ENCODE measurements around the gene CPS1.

Gene CPS1

GRCh38 chr2:210562502-210563080 lies 6.2 kb downstream of the CPS1 start:
- Histone ChIP-seq H3K27me3 (ENCODE audit: control insufficient read depth, insufficient read depth, low read length) (no peaks in the 10 kb centered on the region), H3K9ac (ENCODE audit: low read length) (no peak overlapping the region), H3K4me3 (ENCODE audit: low read depth, low read length) (no peak overlapping the region), H3K4me1 (ENCODE audit: control insufficient read depth, insufficient read depth, low read length) (peaks cover 4% of the 10 kb centered on the region; the same call in 1 of the 2 replicates), H3K9me3 (ENCODE audit: control insufficient read depth, insufficient read depth, low read depth, low read length) (no peaks in the 10 kb centered on the region), H3K36me3 (ENCODE audit: control insufficient read depth, insufficient read depth, low read length) (no peaks in the 10 kb centered on the region), H3K27ac (ENCODE audit: low read depth, low read length) (no peak overlapping the region)

- Histone ChIP-seq H3K27me3 (ENCODE audit: control insufficient read depth, insufficient read depth, low read length) (no peaks in the 10 kb centered on the region), H3K4me1 (ENCODE audit: control insufficient read depth, insufficient read depth, low read length) (peaks cover 7% of the 10 kb centered on the region; the same call in 1 of the 2 replicates)
Measured at GRCh38 chr2:210567279-210567678, 10.9 kb downstream of the CPS1 start.

DNA sequence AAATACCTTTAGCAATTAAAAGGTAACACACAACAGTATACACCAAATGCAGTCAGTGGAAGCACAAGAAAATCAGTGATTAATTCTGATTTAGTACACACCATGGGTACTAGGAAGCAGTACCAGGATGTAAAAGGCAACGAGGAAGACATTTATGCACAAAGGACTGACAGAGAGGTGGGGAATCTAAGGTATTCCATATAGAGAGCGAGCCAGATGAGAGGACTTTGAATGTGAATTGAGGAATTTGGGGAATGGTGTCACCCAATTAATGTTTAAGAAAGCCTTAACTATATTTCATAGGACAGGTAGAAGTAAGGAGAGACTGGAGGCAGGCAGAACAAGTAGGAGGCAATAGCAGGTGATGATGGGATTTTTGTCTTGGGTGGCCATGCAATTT lies 11.7 kb downstream of the CPS1 start:
- Histone ChIP-seq H3K9ac (ENCODE audit: low read length) (no peak overlapping the region), H3K4me1 (ENCODE audit: control insufficient read depth, insufficient read depth, low read length) (peaks cover 7% of the 10 kb centered on the region; the same call in 1 of the 2 replicates), H3K27me3 (ENCODE audit: control insufficient read depth, insufficient read depth, low read length) (no peaks in the 10 kb centered on the region), H3K36me3 (ENCODE audit: control insufficient read depth, insufficient read depth, low read length) (no peaks in the 10 kb centered on the region), H3K9me3 (ENCODE audit: control insufficient read depth, insufficient read depth, low read depth, low read length) (no peaks in the 10 kb centered on the region), H3K4me3 (ENCODE audit: low read depth, low read length) (no peak overlapping the region), H3K27ac (ENCODE audit: low read depth, low read length) (no peak overlapping the region)

More at GRCh38 chr2:210567279-210567678, 10.9 kb downstream of the CPS1 start:
- no peak overlapping the region for H3K4me3 ChIP-seq (ENCODE audit: low read depth, low read length)
- H3K9ac ChIP-seq (ENCODE audit: low read length) = no peak overlapping the region
- H3K27ac ChIP-seq (ENCODE audit: low read depth, low read length) = no peak overlapping the region
- H3K9me3 ChIP-seq (ENCODE audit: control insufficient read depth, insufficient read depth, low read depth, low read length) = no peaks in the 10 kb centered on the region
- H3K36me3 ChIP-seq (ENCODE audit: control insufficient read depth, insufficient read depth, low read length) = no peaks in the 10 kb centered on the region

GRCh38 chr2:210577263-210578071 lies 21.1 kb downstream of the CPS1 start:
- Histone ChIP-seq H3K9me3 (ENCODE audit: control insufficient read depth, insufficient read depth, low read depth, low read length) (no peaks in the 10 kb centered on the region), H3K4me3 (ENCODE audit: low read depth, low read length) (no peak overlapping the region), H3K4me1 (ENCODE audit: control insufficient read depth, insufficient read depth, low read length) (peaks cover 3% of the 10 kb centered on the region), H3K27ac (ENCODE audit: low read depth, low read length) (no peak overlapping the region), H3K27me3 (ENCODE audit: control insufficient read depth, insufficient read depth, low read length) (no peaks in the 10 kb centered on the region), H3K36me3 (ENCODE audit: control insufficient read depth, insufficient read depth, low read length) (no peaks in the 10 kb centered on the region), H3K9ac (ENCODE audit: low read length) (no peak overlapping the region)

DNA sequence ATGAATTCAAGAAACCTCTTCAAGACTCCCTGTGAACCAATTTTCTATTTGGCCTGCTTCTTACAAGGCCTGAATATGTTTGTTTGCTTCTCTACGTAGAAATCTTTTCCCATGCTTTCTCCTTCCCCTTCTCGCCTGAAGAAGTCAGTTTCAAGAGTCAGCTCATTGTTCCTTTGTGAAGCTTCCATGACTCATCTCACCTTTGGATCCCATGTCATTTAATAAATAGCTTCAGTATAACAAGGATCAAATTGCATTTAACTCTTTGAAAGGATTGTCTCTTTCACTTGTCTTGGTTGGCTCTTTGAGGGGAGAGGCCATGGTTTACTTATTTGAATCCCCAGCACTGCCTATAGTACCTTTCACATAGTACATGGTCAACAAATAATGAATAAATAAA lies 28.4 kb downstream of the CPS1 start:
- Histone ChIP-seq H3K27me3 (ENCODE audit: control insufficient read depth, insufficient read depth, low read length) (no peaks in the 10 kb centered on the region), H3K4me3 (ENCODE audit: low read depth, low read length) (no peak overlapping the region), H3K36me3 (ENCODE audit: control insufficient read depth, insufficient read depth, low read length) (no peaks in the 10 kb centered on the region), H3K9me3 (ENCODE audit: control insufficient read depth, insufficient read depth, low read depth, low read length) (no peaks in the 10 kb centered on the region), H3K9ac (ENCODE audit: low read length) (no peak overlapping the region), H3K4me1 (ENCODE audit: control insufficient read depth, insufficient read depth, low read length) (no peaks in the 10 kb centered on the region), H3K27ac (ENCODE audit: low read depth, low read length) (no peak overlapping the region)

- no peaks in the 10 kb centered on the region for H3K36me3 ChIP-seq (ENCODE audit: control insufficient read depth, insufficient read depth, low read length)
- no peaks in the 10 kb centered on the region for H3K9me3 ChIP-seq (ENCODE audit: control insufficient read depth, insufficient read depth, low read depth, low read length)
- H3K9ac ChIP-seq (ENCODE audit: low read length) = no peak overlapping the region
- H3K4me3 ChIP-seq (ENCODE audit: low read depth, low read length) = no peak overlapping the region
- H3K27ac ChIP-seq (ENCODE audit: low read depth, low read length) = no peak overlapping the region
- no peaks in the 10 kb centered on the region for H3K27me3 ChIP-seq (ENCODE audit: control insufficient read depth, insufficient read depth, low read length)
- no peaks in the 10 kb centered on the region for H3K4me1 ChIP-seq (ENCODE audit: control insufficient read depth, insufficient read depth, low read length)
Measured at GRCh38 chr2:210586381-210586780, 30.0 kb downstream of the CPS1 start.

GRCh38 chr2:210591663-210592062 lies 35.3 kb downstream of the CPS1 start:
- H3K9me3 ChIP-seq (ENCODE audit: control insufficient read depth, insufficient read depth, low read depth, low read length) = no peaks in the 10 kb centered on the region
- no peak overlapping the region for H3K4me3 ChIP-seq (ENCODE audit: low read depth, low read length)
- H3K36me3 ChIP-seq (ENCODE audit: control insufficient read depth, insufficient read depth, low read length) = no peaks in the 10 kb centered on the region
- H3K4me1 ChIP-seq (ENCODE audit: control insufficient read depth, insufficient read depth, low read length) = peaks cover 7% of the 10 kb centered on the region; the same call in 1 of the 2 replicates
- no peak overlapping the region for H3K27ac ChIP-seq (ENCODE audit: low read depth, low read length)
- H3K27me3 ChIP-seq (ENCODE audit: control insufficient read depth, insufficient read depth, low read length) = no peaks in the 10 kb centered on the region
- no peak overlapping the region for H3K9ac ChIP-seq (ENCODE audit: low read length)

- Histone ChIP-seq H3K4me3 (ENCODE audit: low read depth, low read length) (no peak overlapping the region), H3K36me3 (ENCODE audit: control insufficient read depth, insufficient read depth, low read length) (no peaks in the 10 kb centered on the region), H3K27ac (ENCODE audit: low read depth, low read length) (no peak overlapping the region)
Measured at GRCh38 chr2:210592726-210593125, 36.3 kb downstream of the CPS1 start.

DNA sequence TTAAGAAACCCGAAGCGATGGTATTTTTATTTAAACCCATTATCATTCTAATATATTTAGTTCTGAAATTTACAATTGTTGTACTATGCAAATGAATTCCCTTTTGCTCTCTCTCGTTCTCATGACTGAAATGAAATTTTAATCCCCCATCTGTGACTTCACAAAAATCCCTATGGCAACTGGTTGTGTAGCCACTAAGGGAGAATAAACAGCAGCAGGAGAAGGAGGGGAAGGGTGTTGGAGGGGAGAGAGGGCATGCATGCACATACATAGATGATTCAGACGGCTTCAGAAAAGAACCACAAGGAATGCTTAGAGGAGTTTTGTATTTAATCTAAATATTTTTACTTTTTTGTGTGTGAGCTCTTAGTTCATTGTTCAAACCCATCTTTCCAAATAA lies 36.8 kb downstream of the CPS1 start:
- Histone ChIP-seq H3K27ac (ENCODE audit: low read depth, low read length) (no peak overlapping the region), H3K4me1 (ENCODE audit: control insufficient read depth, insufficient read depth, low read length) (peaks cover 7% of the 10 kb centered on the region; the same call in 1 of the 2 replicates)

More at GRCh38 chr2:210592726-210593125, 36.3 kb downstream of the CPS1 start:
- Histone ChIP-seq H3K9me3 (ENCODE audit: control insufficient read depth, insufficient read depth, low read depth, low read length) (no peaks in the 10 kb centered on the region), H3K27me3 (ENCODE audit: control insufficient read depth, insufficient read depth, low read length) (no peaks in the 10 kb centered on the region), H3K9ac (ENCODE audit: low read length) (no peak overlapping the region), H3K4me1 (ENCODE audit: control insufficient read depth, insufficient read depth, low read length) (peaks cover 7% of the 10 kb centered on the region; the same call in 1 of the 2 replicates)

DNA sequence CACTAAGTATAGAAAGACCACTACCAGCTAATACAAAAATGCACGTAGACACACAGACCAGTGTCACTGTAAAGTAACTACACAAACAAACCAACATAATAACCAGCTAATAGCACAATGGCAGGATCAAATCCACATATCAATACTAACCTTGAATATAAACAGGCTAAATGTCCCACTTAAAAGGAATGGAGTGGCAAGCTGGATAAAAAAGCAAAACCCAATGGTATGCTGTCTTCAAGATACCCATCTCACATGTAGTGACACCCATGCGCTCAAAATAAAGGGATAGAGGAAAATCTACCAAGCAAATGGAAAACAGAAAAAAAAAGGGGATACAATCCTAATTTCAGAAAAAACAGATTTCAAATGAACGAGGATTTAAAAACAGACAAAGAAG lies 41.8 kb downstream of the CPS1 start:
- peaks cover under 1% of the 10 kb centered on the region; the same call in 1 of the 2 replicates for H3K4me1 ChIP-seq (ENCODE audit: control insufficient read depth, insufficient read depth, low read length)
- no peaks in the 10 kb centered on the region for H3K27me3 ChIP-seq (ENCODE audit: control insufficient read depth, insufficient read depth, low read length)
- no peak overlapping the region for H3K4me3 ChIP-seq (ENCODE audit: low read depth, low read length)
- no peaks in the 10 kb centered on the region for H3K36me3 ChIP-seq (ENCODE audit: control insufficient read depth, insufficient read depth, low read length)
- H3K9ac ChIP-seq (ENCODE audit: low read length) = no peak overlapping the region
- no peak overlapping the region for H3K27ac ChIP-seq (ENCODE audit: low read depth, low read length)
- H3K9me3 ChIP-seq (ENCODE audit: control insufficient read depth, insufficient read depth, low read depth, low read length) = no peaks in the 10 kb centered on the region

More for the DNA sequence above, 36.8 kb downstream of the CPS1 start:
- H3K4me3 ChIP-seq (ENCODE audit: low read depth, low read length) = no peak overlapping the region
- H3K36me3 ChIP-seq (ENCODE audit: control insufficient read depth, insufficient read depth, low read length) = no peaks in the 10 kb centered on the region
- H3K27me3 ChIP-seq (ENCODE audit: control insufficient read depth, insufficient read depth, low read length) = no peaks in the 10 kb centered on the region
- H3K9ac ChIP-seq (ENCODE audit: low read length) = no peak overlapping the region
- no peaks in the 10 kb centered on the region for H3K9me3 ChIP-seq (ENCODE audit: control insufficient read depth, insufficient read depth, low read depth, low read length)

- Histone ChIP-seq H3K9ac (ENCODE audit: low read length) (no peak overlapping the region), H3K9me3 (ENCODE audit: control insufficient read depth, insufficient read depth, low read depth, low read length) (no peaks in the 10 kb centered on the region), H3K4me1 (ENCODE audit: control insufficient read depth, insufficient read depth, low read length) (no peaks in the 10 kb centered on the region), H3K36me3 (ENCODE audit: control insufficient read depth, insufficient read depth, low read length) (no peaks in the 10 kb centered on the region), H3K4me3 (ENCODE audit: low read depth, low read length) (no peak overlapping the region), H3K27me3 (ENCODE audit: control insufficient read depth, insufficient read depth, low read length) (no peaks in the 10 kb centered on the region), H3K27ac (ENCODE audit: low read depth, low read length) (no peak overlapping the region)
Measured at GRCh38 chr2:210599476-210599875, 43.1 kb downstream of the CPS1 start.
